Head of caudate nucleus (tissue), 42 donors: ENCODE measurements around the gene HHIP.

Experiments
- DNase-seq, 42 donors: peaks; one replicate each; pipeline versions ENCODE4 v3.0.0 to v3.0.0-alpha.2; 2020 to 2021; ENCODE audit warnings: mixed read lengths in 7 of 42
- intact Hi-C: fragments of 100-400 bp; cut with DNase I; formaldehyde crosslinking; loops from one replicate; pipeline ENCODE4 v1.15.0; 2022

Gene HHIP

GRCh38 chr4:144645631-144646522, at the start of gene HHIP:
HHIP (plus strand) TSS chr4:144646156; CDS start chr4:144646676, 520 bp downstream.
- intact Hi-C loops, result no loop called here
- DNase-seq, result peak; percentile 59 to 92 (median 82)

- DNase-seq, result no peak
- intact Hi-C loops, result no loop called here
Observed at GRCh38 chr4:144597171-144597570, 48.8 kb upstream of the HHIP start.

GRCh38 chr4:144599621-144600020, 46.3 kb upstream of the HHIP start:
- intact Hi-C loops, result no loop called here
- no peak for DNase-seq

GRCh38 chr4:144611850-144612249, 34.1 kb upstream of the HHIP start:
- DNase-seq, result peak in 32 of 42 donors; percentile 11 to 83 (median 38)
- intact Hi-C loops, result no loop called here

- intact Hi-C loops, result no loop called here
- DNase-seq, result no peak
Observed at GRCh38 chr4:144614850-144615585, 30.9 kb upstream of the HHIP start.

- intact Hi-C loops, result no loop called here
- DNase-seq, result no peak
Observed at GRCh38 chr4:144621681-144622080, 24.3 kb upstream of the HHIP start.

- intact Hi-C loops, result no loop called here
- no peak for DNase-seq
Observed at GRCh38 chr4:144627663-144628076, 18.3 kb upstream of the HHIP start.

GRCh38 chr4:144633215-144633614, 12.7 kb upstream of the HHIP start:
- no peak for DNase-seq
- intact Hi-C loops, result no loop called here

- intact Hi-C loops, result no loop called here
- DNase-seq, result no peak
Observed at GRCh38 chr4:144634978-144635747, 10.8 kb upstream of the HHIP start.

GRCh38 chr4:144644368-144645101, 1.4 kb upstream of the HHIP start:
- no peak for DNase-seq
- intact Hi-C loops, result no loop called here

GRCh38 chr4:144645102-144645630, 790 bp upstream of the HHIP start:
- DNase-seq, result peak in 31 of 42 donors; percentile 5 to 70 (median 34)
- intact Hi-C loops, result no loop called here

- DNase-seq, result peak; percentile 17 to 86 (median 59)
- intact Hi-C loops, result no loop called here
Observed at GRCh38 chr4:144646523-144647094, 653 bp downstream of the HHIP start.

GRCh38 chr4:144647095-144647561, 1.2 kb downstream of the HHIP start:
- intact Hi-C loops, result no loop called here
- DNase-seq, result peak in 27 of 42 donors; percentile 13 to 74 (median 43)

- no peak for DNase-seq
- intact Hi-C loops, result no loop called here
Observed at GRCh38 chr4:144647590-144647989, 1.6 kb downstream of the HHIP start.

GRCh38 chr4:144648042-144648441, 2.1 kb downstream of the HHIP start:
- intact Hi-C loops, result loop anchor here (2.0 kb wide), 1 partner anchor 63 kb away; no protein-coding TSS in a partner anchor
- peak in 6 of 42 donors; percentile 6 to 67 (median 23) for DNase-seq

- intact Hi-C loops, result loop anchor here (2.0 kb wide), 1 partner anchor 61 kb away; no protein-coding TSS in a partner anchor
- peak in 1 of 42 donors; percentile 44 for DNase-seq
Observed at GRCh38 chr4:144649646-144650045, 3.7 kb downstream of the HHIP start.

- DNase-seq, result no peak
- intact Hi-C loops, result no loop called here
Observed at GRCh38 chr4:144650311-144651005, 4.5 kb downstream of the HHIP start.
